ENCODE data around the gene TMEM185B.

The TMEM185B gene

DNA sequence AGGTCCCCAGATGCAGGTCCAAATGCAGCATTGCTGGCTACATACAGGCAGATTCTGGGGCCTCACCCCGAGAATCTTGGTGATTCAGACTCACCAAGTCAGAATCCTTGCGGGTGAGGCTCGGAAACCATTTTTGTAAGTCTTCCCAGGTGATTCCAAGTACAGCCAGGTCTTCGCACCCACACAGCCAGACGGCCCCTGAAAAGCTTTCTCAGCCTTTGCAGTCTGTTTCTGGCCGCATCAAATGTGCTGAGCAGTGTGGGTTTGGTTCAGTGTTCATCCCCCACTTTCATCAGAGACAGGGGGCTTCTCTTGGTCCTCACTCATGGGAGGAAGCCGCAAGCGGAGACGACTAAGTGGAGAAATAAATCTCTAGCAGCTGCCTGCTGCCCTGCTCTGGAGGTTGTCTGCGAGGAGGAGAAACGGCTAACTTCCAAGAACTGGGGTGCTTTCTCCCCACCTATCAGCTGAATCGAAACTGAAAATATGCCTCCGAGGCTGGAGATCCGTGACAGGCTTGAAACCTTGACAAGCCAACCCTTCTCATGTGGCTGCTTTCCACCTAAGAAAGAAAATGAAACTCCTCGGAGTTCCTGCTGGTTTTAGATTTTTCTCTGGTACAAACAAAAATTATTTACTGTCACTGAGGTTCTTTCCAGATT lies 8.9 kb upstream of the TMEM185B start:
- TF ChIP-seq, protein P1, sequence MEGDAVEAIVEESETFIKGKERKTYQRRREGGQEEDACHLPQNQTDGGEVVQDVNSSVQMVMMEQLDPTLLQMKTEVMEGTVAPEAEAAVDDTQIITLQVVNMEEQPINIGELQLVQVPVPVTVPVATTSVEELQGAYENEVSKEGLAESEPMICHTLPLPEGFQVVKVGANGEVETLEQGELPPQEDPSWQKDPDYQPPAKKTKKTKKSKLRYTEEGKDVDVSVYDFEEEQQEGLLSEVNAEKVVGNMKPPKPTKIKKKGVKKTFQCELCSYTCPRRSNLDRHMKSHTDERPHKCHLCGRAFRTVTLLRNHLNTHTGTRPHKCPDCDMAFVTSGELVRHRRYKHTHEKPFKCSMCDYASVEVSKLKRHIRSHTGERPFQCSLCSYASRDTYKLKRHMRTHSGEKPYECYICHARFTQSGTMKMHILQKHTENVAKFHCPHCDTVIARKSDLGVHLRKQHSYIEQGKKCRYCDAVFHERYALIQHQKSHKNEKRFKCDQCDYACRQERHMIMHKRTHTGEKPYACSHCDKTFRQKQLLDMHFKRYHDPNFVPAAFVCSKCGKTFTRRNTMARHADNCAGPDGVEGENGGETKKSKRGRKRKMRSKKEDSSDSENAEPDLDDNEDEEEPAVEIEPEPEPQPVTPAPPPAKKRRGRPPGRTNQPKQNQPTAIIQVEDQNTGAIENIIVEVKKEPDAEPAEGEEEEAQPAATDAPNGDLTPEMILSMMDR (IDR thresholded peaks at IDR 0.05; ENCODE audit: borderline replicate concordance, control extremely low read depth, extremely low read depth, insufficient read depth, missing control alignments), result no peak
- DNase-seq (ENCODE audit: low spot score), result peak; percentile 83
- in situ Hi-C loops (cut with MboI; ENCODE audit: low sequenced_read_pairs, unreplicated experiment), result no loop called here

DNA sequence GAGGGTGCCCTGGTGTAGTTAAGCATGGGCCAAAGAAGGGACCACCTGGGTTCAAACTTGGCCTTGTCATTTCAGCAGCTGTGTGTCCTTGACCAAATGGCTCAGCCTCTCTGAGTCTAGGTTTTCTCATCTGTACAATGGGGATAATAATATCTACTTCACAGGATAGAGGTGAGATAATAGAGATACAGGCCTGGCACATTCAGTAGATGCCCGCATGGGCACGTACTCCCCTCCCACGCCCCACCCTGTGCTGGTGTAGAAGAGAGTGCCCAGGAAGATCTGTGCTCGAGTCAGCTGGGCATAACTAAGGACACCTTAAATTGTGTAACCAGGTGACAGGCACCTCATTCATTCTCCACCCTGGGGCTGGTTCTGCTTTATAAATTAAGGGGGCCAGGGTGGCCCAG lies 8.4 kb upstream of the TMEM185B start:
- TF ChIP-seq, protein P1 (IDR thresholded peaks at IDR 0.05; ENCODE audit: borderline replicate concordance, control extremely low read depth, extremely low read depth, insufficient read depth, missing control alignments), result no peak
- no peak for DNase-seq (ENCODE audit: low spot score)
- in situ Hi-C loops (cut with MboI; ENCODE audit: low sequenced_read_pairs, unreplicated experiment), result no loop called here

DNA sequence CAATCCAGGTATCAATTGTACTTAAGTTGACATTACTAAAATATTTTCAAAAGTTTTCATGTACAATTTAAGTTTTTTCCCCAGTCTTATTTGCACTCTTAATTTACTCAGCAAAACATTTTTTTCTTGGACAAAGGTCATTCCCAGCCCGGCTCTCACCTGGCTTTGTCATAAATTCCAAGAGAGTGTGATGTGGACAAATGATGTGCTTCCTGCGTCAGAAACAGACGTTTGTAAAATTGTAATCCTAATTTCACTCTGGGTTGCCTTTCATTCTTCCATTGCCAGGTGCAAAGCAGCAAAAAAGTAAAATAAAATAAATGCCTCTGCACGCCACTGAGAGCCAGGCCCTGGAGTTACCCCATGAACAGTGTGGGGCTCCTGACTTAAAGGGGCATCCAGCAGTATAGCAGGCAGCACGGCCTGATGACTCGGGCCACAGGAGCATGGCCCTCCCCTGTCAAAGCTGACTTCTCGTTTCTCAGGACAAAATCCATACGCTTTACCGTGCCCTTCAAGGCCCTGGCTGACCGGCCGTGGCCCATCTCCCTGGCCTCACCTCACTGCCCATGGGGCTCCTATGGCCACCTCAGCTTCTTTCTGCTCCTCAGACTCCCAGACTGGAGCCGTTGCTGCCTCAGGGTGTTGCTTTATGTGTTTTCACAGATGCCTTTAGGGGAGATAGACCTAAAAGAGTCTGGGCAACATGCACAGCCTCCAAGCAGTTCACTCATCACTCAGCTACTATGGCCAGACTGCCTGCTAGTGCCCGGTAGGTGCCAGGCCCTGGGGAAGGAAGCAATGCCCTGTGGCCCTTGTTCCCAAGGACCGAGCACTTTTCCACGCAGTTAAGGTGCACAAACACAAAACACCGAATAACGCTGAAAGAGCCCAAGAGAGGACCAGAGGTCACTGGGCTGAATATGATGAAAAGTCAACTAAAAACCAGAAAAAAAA lies 7.6 kb upstream of the TMEM185B start:
- no peak for DNase-seq (ENCODE audit: low spot score)
- in situ Hi-C loops (cut with MboI; ENCODE audit: low sequenced_read_pairs, unreplicated experiment), result no loop called here
- TF ChIP-seq, protein P1 (IDR thresholded peaks at IDR 0.05; ENCODE audit: borderline replicate concordance, control extremely low read depth, extremely low read depth, insufficient read depth, missing control alignments), result no peak

GRCh38 chr2:120229341-120229740 lies 6.1 kb upstream of the TMEM185B start:
- TF ChIP-seq, protein P1 (IDR thresholded peaks at IDR 0.05; ENCODE audit: borderline replicate concordance, control extremely low read depth, extremely low read depth, insufficient read depth, missing control alignments), result no peak
- no peak for DNase-seq (ENCODE audit: low spot score)
- in situ Hi-C loops (cut with MboI; ENCODE audit: low sequenced_read_pairs, unreplicated experiment), result loop anchor here (10.0 kb wide), 1 partner anchor 65 kb away; no protein-coding TSS in a partner anchor

DNA sequence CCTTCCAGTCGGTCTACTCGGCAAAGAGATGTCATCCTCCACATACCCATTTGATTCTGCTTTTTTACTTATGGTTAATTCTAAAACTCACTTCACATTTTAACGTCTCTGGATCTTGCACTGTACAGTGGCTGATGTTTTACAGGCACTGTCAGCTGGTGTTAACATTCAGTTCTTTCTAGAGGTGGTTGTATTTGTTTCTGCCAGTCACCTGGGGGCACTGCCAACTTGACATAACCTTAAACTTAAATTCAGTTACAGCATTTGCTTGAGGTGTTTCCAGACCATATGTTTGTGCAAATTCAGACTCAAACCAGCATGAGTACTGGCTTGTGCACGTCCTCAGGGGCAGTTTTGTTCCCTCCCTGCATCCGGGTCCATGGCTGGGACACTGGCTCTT lies 5.3 kb upstream of the TMEM185B start:
- TF ChIP-seq, protein P1 (IDR thresholded peaks at IDR 0.05; ENCODE audit: borderline replicate concordance, control extremely low read depth, extremely low read depth, insufficient read depth, missing control alignments), result no peak
- in situ Hi-C loops (cut with MboI; ENCODE audit: low sequenced_read_pairs, unreplicated experiment), result loop anchor here (10.0 kb wide), 1 partner anchor 66 kb away; no protein-coding TSS in a partner anchor
- no peak for DNase-seq (ENCODE audit: low spot score)

GRCh38 chr2:120227111-120227991 lies 4.2 kb upstream of the TMEM185B start:
- in situ Hi-C loops (cut with MboI; ENCODE audit: low sequenced_read_pairs, unreplicated experiment), result loop anchor here (10.0 kb wide), 1 partner anchor 67 kb away; no protein-coding TSS in a partner anchor
- TF ChIP-seq, protein P1 (IDR thresholded peaks at IDR 0.05; ENCODE audit: borderline replicate concordance, control extremely low read depth, extremely low read depth, insufficient read depth, missing control alignments), result no peak
- DNase-seq (ENCODE audit: low spot score), result no peak

Measured in GM13976 (cell line).